ENCODE data around the gene MAPK10.

- TF ChIP-seq EP300 (IDR thresholded peaks at IDR 0.05) (no peak), CTCF (IDR thresholded peaks at IDR 0.05) (no peak)
These were observed 229.5 kb downstream of the MAPK10 start for GRCh38 chr4:86130160-86130933.
